NT2/D1 (cell line): ENCODE measurements around the gene AGAP1.

Experiments used
- SUZ12 ChIP-seq: IDR thresholded peaks from 2 replicates; pipeline ENCODE4 v1.6.1; 2011; ENCODE audit not compliant: insufficient read length, insufficient read depth; ENCODE audit errors: extremely low read depth
- ZNF274 ChIP-seq: IDR thresholded peaks from 2 replicates; pipeline ENCODE4 v1.6.1; 2011; ENCODE audit warnings: mild to moderate bottlenecking, low read depth, low read length

DNA sequence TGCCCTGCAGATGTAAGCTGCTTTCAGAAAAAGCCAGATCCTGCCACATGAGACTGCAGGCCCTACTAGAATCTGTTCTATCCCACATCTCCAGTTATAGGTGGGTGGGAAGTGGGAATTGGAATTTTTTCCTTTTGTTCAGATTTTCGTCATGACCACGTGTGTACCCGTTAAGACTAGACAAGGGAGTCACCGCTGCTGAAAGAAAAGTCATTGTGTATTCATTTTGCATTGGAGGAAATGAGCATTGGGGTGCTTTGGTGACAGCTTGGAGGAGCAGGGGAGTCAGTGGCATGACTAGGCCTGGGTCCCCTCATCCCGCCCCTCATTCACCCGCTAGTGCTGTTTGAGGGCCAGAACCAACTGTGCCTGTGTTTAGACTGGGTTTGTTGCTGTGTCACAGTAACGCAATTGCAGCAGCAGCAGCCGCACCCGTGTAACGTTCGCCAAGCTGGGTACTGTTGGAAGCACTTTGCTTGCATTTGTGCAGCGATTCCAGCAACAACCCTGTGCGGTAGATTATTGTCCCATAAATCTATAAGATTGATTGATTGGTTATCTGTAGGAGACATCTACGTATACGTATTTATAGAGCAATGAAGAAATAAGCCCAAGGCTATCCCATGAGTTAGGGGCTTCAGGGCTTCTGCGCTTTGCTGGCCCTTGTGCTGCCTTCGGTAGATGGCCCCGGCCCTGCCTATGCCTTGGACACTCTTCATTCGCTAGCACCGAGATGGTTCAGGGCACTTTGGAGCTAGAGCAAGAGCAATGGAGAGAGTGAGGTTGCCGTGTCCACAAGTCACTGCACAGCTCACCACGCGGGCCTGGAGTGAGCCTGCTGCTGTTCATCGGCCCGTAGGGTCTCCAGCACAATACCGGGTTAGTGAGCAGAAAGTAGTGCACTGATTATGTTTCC, 194.9 kb downstream of the AGAP1 start:
- no peak for TF ChIP-seq SUZ12
- TF ChIP-seq ZNF274 = no peak
